Measurements from ENCODE around the gene CRELD2.

CRELD2 gene

GRCh38 chr22:49915610-49916009, 2.8 kb upstream of the CRELD2 start:
- DNase-seq (ENCODE audit: low read depth): no peak
- TF ChIP-seq, protein P1, sequence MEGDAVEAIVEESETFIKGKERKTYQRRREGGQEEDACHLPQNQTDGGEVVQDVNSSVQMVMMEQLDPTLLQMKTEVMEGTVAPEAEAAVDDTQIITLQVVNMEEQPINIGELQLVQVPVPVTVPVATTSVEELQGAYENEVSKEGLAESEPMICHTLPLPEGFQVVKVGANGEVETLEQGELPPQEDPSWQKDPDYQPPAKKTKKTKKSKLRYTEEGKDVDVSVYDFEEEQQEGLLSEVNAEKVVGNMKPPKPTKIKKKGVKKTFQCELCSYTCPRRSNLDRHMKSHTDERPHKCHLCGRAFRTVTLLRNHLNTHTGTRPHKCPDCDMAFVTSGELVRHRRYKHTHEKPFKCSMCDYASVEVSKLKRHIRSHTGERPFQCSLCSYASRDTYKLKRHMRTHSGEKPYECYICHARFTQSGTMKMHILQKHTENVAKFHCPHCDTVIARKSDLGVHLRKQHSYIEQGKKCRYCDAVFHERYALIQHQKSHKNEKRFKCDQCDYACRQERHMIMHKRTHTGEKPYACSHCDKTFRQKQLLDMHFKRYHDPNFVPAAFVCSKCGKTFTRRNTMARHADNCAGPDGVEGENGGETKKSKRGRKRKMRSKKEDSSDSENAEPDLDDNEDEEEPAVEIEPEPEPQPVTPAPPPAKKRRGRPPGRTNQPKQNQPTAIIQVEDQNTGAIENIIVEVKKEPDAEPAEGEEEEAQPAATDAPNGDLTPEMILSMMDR (conservative IDR thresholded peaks at IDR 0.05; ENCODE audit: control insufficient read depth, insufficient read depth, low read depth, low read length): no peak
- H3K4me3 ChIP-seq (ENCODE audit: control insufficient read depth, low read depth, low read length): no peak overlapping the region

DNA sequence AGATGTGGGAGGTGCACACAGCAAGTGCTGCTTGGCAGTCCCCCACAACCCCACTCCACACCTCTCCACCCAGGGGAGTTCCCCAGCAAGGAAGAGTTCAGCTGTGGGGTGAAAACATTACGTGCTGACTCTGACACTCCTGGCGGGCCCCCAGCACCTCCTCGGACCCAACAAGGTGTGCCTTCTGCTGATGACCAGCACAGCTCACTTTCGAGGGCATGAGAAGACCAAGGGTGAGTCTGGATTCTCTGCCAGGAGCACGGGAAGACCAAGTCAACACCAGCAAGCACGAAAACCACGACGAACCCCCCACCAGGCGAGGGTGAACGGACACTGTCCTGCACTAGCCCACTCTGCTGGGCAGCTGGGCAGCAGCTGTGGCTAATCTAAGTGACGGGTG, 1.6 kb upstream of the CRELD2 start:
- H3K4me3 ChIP-seq (ENCODE audit: control insufficient read depth, low read depth, low read length): no peak overlapping the region
- DNase-seq (ENCODE audit: low read depth): no peak
- TF ChIP-seq, protein P1 (conservative IDR thresholded peaks at IDR 0.05; ENCODE audit: control insufficient read depth, insufficient read depth, low read depth, low read length): no peak

DNA sequence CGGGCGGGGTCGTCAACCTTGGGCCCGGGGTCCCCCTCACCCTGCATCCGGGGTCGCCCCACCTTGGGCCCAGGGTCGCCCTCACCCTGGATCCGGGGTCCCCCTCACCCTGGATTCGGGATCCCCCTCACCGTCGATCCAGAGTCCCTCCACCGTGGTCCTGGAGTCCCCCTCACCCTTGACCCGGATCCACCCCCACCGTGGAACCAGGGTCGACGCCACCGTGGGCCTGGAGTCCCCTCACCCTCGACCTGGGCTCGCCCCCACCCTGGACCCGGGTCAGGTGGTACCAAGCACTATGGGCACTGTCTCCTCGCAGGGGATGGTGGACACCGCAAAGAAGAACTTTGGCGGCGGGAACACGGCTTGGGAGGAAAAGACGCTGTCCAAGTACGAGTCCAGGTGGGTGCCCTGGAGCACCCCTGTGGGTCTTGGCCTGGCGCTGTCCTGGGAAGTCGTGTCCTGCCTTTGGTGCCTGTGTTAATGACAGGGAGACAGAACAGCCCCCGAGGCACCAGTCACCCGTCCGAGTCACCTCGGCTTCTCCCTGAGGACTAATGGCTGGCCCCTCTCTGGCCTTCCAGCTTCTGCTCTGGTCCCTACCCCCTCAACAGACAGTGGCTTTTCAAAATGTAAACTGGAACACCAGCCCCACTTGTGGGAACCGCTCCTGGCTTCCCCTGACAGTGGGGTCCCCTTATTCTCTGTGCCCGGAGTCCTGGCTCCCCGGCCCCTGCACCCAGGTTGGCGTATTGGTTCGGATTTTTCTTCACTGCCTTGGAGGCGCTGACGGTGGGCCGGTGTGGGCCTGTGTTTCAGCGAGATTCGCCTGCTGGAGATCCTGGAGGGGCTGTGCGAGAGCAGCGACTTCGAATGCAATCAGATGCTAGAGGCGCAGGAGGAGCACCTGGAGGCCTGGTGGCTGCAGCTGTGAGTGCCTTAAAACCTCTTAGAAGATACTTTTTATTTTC, 762 bp downstream of the CRELD2 start:
- no peak for DNase-seq (ENCODE audit: low read depth)
- TF ChIP-seq, protein P1 (conservative IDR thresholded peaks at IDR 0.05; ENCODE audit: control insufficient read depth, insufficient read depth, low read depth, low read length): no peak
- peak overlapping the region; percentile 55 for H3K4me3 ChIP-seq (ENCODE audit: control insufficient read depth, low read depth, low read length)

DNA sequence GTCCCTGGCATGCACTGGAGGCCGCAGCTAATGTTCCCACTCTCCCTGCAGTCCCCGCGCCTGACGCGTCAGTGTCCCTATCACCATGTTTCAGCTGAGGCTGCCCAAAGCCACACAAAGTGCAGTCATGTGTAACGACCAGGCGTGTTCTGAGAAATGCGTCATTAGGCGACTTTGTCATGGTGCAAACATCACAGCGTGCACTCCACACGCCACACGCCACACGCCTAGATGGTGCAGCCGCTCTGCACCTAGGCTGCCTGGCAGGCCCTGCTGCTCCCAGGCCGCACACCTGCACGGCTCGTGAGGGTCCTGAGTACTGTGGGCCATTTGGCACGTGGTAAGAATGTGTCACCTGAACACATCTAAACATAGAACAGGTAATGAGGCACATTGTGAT, 2.4 kb downstream of the CRELD2 start:
- H3K4me3 ChIP-seq (ENCODE audit: control insufficient read depth, low read depth, low read length): no peak overlapping the region
- TF ChIP-seq, protein P1 (conservative IDR thresholded peaks at IDR 0.05; ENCODE audit: control insufficient read depth, insufficient read depth, low read depth, low read length): no peak
- DNase-seq (ENCODE audit: low read depth): no peak

GRCh38 chr22:49921508-49922278, 3.3 kb downstream of the CRELD2 start:
- H3K4me3 ChIP-seq (ENCODE audit: control insufficient read depth, low read depth, low read length): no peak overlapping the region
- DNase-seq (ENCODE audit: low read depth): no peak
- TF ChIP-seq, protein P1 (conservative IDR thresholded peaks at IDR 0.05; ENCODE audit: control insufficient read depth, insufficient read depth, low read depth, low read length): no peak

DNA sequence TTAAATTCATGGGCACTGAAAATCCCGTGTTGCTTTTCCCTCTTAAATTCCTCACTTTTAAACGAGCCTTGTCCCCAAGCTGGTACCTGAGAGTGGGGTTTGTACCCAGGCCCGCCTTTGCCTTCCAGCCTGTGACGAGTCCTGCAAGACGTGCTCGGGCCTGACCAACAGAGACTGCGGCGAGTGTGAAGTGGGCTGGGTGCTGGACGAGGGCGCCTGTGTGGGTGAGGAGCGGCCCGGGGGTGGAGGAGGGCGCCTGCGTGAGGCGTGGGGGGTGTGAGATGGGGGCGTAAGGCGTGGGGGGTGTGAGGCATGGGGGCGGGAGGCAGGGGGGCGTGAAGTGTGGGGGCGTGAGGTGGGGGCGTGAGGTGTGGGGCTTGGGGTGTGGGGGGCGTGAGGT, 4.0 kb downstream of the CRELD2 start:
- DNase-seq (ENCODE audit: low read depth): no peak
- no peak overlapping the region for H3K4me3 ChIP-seq (ENCODE audit: control insufficient read depth, low read depth, low read length)

More for the DNA sequence above, 4.0 kb downstream of the CRELD2 start:
- TF ChIP-seq, protein P1 (conservative IDR thresholded peaks at IDR 0.05; ENCODE audit: control insufficient read depth, insufficient read depth, low read depth, low read length): no peak

Measured in fibroblast of mammary gland (primary cell).